Neural cell (in vitro differentiated cells): ENCODE measurements around the gene ARIH1. TPM values are rescaled to one million over a fixed set of nuclear protein-coding genes. Genes with fewer than 3 reads are reported as not detected.
"Not testable (repeated sequence)": the region's sequence is repeated elsewhere in the genome, so short reads cannot be mapped to it uniquely, and the experiment has no call there.

Experiments
- H2AFZ ChIP-seq: fragments of 200-600, 300-800 bp; sonication (generic), shearing (Covaris generic); 2 replicates; pipeline ENCODE4 v1.6.0; 2014; ENCODE audit warnings: low read depth, mild to moderate bottlenecking, antibody characterized with exemption, low read length, moderate library complexity
- H3F3A ChIP-seq: fragments of 200-600 bp; shearing (Covaris generic); 2 replicates; pipeline ENCODE4 v1.6.1; 2016; ENCODE audit warnings: mild to moderate bottlenecking, moderate library complexity, mixed read lengths, antibody characterized with exemption, low read length; ENCODE audit not compliant: insufficient read depth, poor library complexity, severe bottlenecking
- H3K27ac ChIP-seq: fragments of 200-600, 300-800 bp; sonication (generic), shearing (Covaris generic); 2 replicates; pipeline ENCODE4 v1.5.1; 2014; ENCODE audit warnings: mild to moderate bottlenecking, low read length, moderate library complexity
- H3K27me3 ChIP-seq: fragments of 300-800, 200-600 bp; sonication (generic), shearing (Covaris generic); 2 replicates; pipeline ENCODE4 v1.6.0; 2014; ENCODE audit warnings: mild to moderate bottlenecking, low read depth, low read length, moderate library complexity; ENCODE audit not compliant: insufficient read depth
- H3K36me3 ChIP-seq: fragments of 300-800, 200-600 bp; sonication (generic), shearing (Covaris generic); 2 replicates; pipeline ENCODE4 v1.5.1; 2014; ENCODE audit warnings: mild to moderate bottlenecking, antibody characterized with exemption, low read length, moderate library complexity; ENCODE audit not compliant: insufficient read depth
- H3K4me2 ChIP-seq: fragments of 300-800, 200-600 bp; sonication (generic), shearing (Covaris generic); 2 replicates; pipeline ENCODE4 v1.6.0; 2014; ENCODE audit warnings: mild to moderate bottlenecking, low read length
- H3K4me3 ChIP-seq: fragments of 300-800, 200-600 bp; sonication (generic), shearing (Covaris generic); 2 replicates; pipeline ENCODE4 v1.5.1; 2014; ENCODE audit warnings: mild to moderate bottlenecking, low read length, moderate library complexity
- H3K79me2 ChIP-seq: fragments of 200-600 bp; shearing (Covaris generic); replicated peaks from 2 replicates; pipeline ENCODE4 v1.6.0; 2014; ENCODE audit warnings: mild to moderate bottlenecking, low read length, moderate library complexity; ENCODE audit not compliant: insufficient read depth
- H3K9ac ChIP-seq: fragments of 300-800, 200-600 bp; sonication (generic), shearing (Covaris generic); 2 replicates; pipeline ENCODE4 v1.6.1; 2016; ENCODE audit warnings: mild to moderate bottlenecking, low read length, mixed read lengths
- H3K9me2 ChIP-seq: fragments of 200-600 bp; shearing (Covaris generic); 2 replicates; pipeline ENCODE4 v1.6.1; 2016; ENCODE audit warnings: mild to moderate bottlenecking, low read length, mixed read lengths; ENCODE audit not compliant: insufficient read depth
- H3K9me3 ChIP-seq: fragments of 200-600, 300-800 bp; sonication (generic), shearing (Covaris generic); 2 replicates; pipeline ENCODE4 v1.6.1; 2016; ENCODE audit warnings: mild to moderate bottlenecking, mixed run types, low read length, moderate library complexity, mixed read lengths
- H4K20me1 ChIP-seq: fragments of 200-600 bp; shearing (Covaris generic); 2 replicates; pipeline ENCODE4 v1.6.1; 2016; ENCODE audit warnings: mild to moderate bottlenecking, mixed run types; ENCODE audit not compliant: insufficient read depth
- CTCF ChIP-seq: fragments of 450-650 bp; IDR thresholded peaks from 2 replicates; pipeline ENCODE4 v1.5.1; 2014; ENCODE audit warnings: antibody characterized with exemption, mild to moderate bottlenecking, moderate library complexity; ENCODE audit not compliant: poor library complexity, severe bottlenecking
- EP300 ChIP-seq: fragments of 450-650 bp; conservative IDR thresholded peaks from 2 replicates; pipeline ENCODE4 v1.6.1; 2014; ENCODE audit warnings: antibody characterized with exemption, mild to moderate bottlenecking, moderate library complexity; ENCODE audit not compliant: poor library complexity, severe bottlenecking
- EZH2 ChIP-seq: fragments of 200-600, 300-800 bp; shearing (Covaris generic), sonication (generic); IDR thresholded peaks from 2 replicates; pipeline ENCODE4 v1.6.1; 2014; ENCODE audit warnings: antibody characterized with exemption, low read length, borderline replicate concordance, mild to moderate bottlenecking; ENCODE audit not compliant: insufficient read depth, poor library complexity, severe bottlenecking
- MXI1 ChIP-seq: fragments of 450-650 bp; conservative IDR thresholded peaks from 2 replicates; pipeline ENCODE4 v1.6.1; 2014; ENCODE audit warnings: antibody characterized with exemption, mild to moderate bottlenecking; ENCODE audit not compliant: poor library complexity, severe bottlenecking
- POLR2AphosphoS5 ChIP-seq: IDR thresholded peaks from 2 replicates; pipeline ENCODE4 v1.6.1; 2012
- RAD21 ChIP-seq: fragments of 450-650 bp; conservative IDR thresholded peaks from 2 replicates; pipeline ENCODE4 v1.6.1; 2014; ENCODE audit warnings: antibody characterized with exemption, mild to moderate bottlenecking, moderate library complexity
- REST ChIP-seq: IDR thresholded peaks from 2 replicates; pipeline ENCODE4 v1.6.1; 2012; ENCODE audit warnings: borderline replicate concordance
- SMC3 ChIP-seq: fragments of 450-650 bp; conservative IDR thresholded peaks from 2 replicates; pipeline ENCODE4 v1.6.1; 2014; ENCODE audit warnings: antibody characterized with exemption, mild to moderate bottlenecking, moderate library complexity; ENCODE audit not compliant: poor library complexity
- TAF1 ChIP-seq: IDR thresholded peaks from 2 replicates; pipeline ENCODE4 v1.6.1; 2012; ENCODE audit warnings: low read depth
- polyA plus RNA-seq: library from polyadenylated mRNA; depleted of rRNA; stranded (reverse); fragments of >200 nt; gene quantifications from 2 replicates; pipeline ENCODE4 v1.2.3, GENCODE V29; 2014

ARIH1 gene
- polyA plus RNA-seq, 1 donor from 2014 or later = 72.1 TPM

GRCh38 chr15:72614810-72615532, 140.8 kb downstream of the ARIH1 start:
- no peak overlapping the region for H3K9ac ChIP-seq
- H3K79me2 ChIP-seq = no peaks in the 10 kb centered on the region
- no peak overlapping the region for H2AFZ ChIP-seq
- no peaks in the 10 kb centered on the region for H3F3A ChIP-seq
- H3K9me3 ChIP-seq = no peaks in the 10 kb centered on the region
- H3K36me3 ChIP-seq = no peaks in the 10 kb centered on the region
- no peaks in the 10 kb centered on the region for H4K20me1 ChIP-seq
- no peak overlapping the region for H3K4me2 ChIP-seq
- no peak overlapping the region for H3K27ac ChIP-seq
- TF ChIP-seq EP300 = no peak
- TF ChIP-seq TAF1 = no peak
- TF ChIP-seq CTCF = no peak
- no peak for TF ChIP-seq MXI1
- no peak for TF ChIP-seq SMC3
- no peak overlapping the region for H3K4me3 ChIP-seq
- H3K9me2 ChIP-seq = no peaks in the 10 kb centered on the region
- H3K27me3 ChIP-seq = no peaks in the 10 kb centered on the region

- H3K27ac ChIP-seq, H4K20me1 ChIP-seq, H3K9me3 ChIP-seq, H3K4me3 ChIP-seq, H3K9me2 ChIP-seq, H3K36me3 ChIP-seq, H2AFZ ChIP-seq, H3F3A ChIP-seq, H3K27me3 ChIP-seq, H3K79me2 ChIP-seq, H3K4me2 ChIP-seq, H3K9ac ChIP-seq: not testable (repeated sequence)
These were observed 141.6 kb downstream of the ARIH1 start for GRCh38 chr15:72615533-72616233.

GRCh38 chr15:72616491-72617210, 142.5 kb downstream of the ARIH1 start:
- no peaks in the 10 kb centered on the region for H3K9me3 ChIP-seq
- H3K27ac ChIP-seq = no peak overlapping the region
- H3F3A ChIP-seq = no peaks in the 10 kb centered on the region
- H4K20me1 ChIP-seq = no peaks in the 10 kb centered on the region
- H3K79me2 ChIP-seq = no peaks in the 10 kb centered on the region
- H3K9me2 ChIP-seq = no peaks in the 10 kb centered on the region
- H3K9ac ChIP-seq = no peak overlapping the region
- no peak overlapping the region for H3K4me2 ChIP-seq
- H3K27me3 ChIP-seq = no peaks in the 10 kb centered on the region
- no peak for TF ChIP-seq MXI1
- no peak for TF ChIP-seq CTCF
- no peak for TF ChIP-seq RAD21
- no peak for TF ChIP-seq TAF1
- TF ChIP-seq EZH2 = no peak
- TF ChIP-seq POLR2AphosphoS5 = no peak
- no peak for TF ChIP-seq REST
- TF ChIP-seq EP300 = no peak
- no peak for TF ChIP-seq SMC3
- no peak overlapping the region for H3K4me3 ChIP-seq
- H3K36me3 ChIP-seq = no peaks in the 10 kb centered on the region
- no peak overlapping the region for H2AFZ ChIP-seq

GRCh38 chr15:72623854-72624253, 149.7 kb downstream of the ARIH1 start:
- H3K79me2 ChIP-seq, H3K27ac ChIP-seq, H3F3A ChIP-seq, H3K9me3 ChIP-seq, H4K20me1 ChIP-seq, H3K9me2 ChIP-seq, H3K4me3 ChIP-seq, H3K36me3 ChIP-seq, H3K27me3 ChIP-seq, H3K9ac ChIP-seq, H2AFZ ChIP-seq, H3K4me2 ChIP-seq: not testable (repeated sequence)
